Loucy (cell line): ENCODE data around the gene YWHAE.

ENCODE experiments used
- H2AFZ ChIP-seq: fragments of 200-600 bp; sonication (generic); 2 replicates; pipeline ENCODE4 v1.6.0; 2016; ENCODE audit warnings: antibody characterized with exemption, mild to moderate bottlenecking, low read length, moderate library complexity
- H3F3A ChIP-seq: fragments of 200-600 bp; 2 replicates; pipeline ENCODE4 v1.6.0; 2016; ENCODE audit warnings: antibody characterized with exemption, low read depth, mild to moderate bottlenecking
- H3K27me3 ChIP-seq: fragments of 200-600 bp; sonication (generic); 2 replicates; pipeline ENCODE4 v1.6.1; 2014; ENCODE audit warnings: low read length, mild to moderate bottlenecking; ENCODE audit not compliant: insufficient read depth, poor library complexity, severe bottlenecking
- H3K36me3 ChIP-seq: fragments of 200-600 bp; sonication (generic); 2 replicates; pipeline ENCODE4 v1.6.1; 2016; ENCODE audit warnings: low read length; ENCODE audit not compliant: insufficient read depth
- H3K4me1 ChIP-seq: fragments of 200-600 bp; sonication (generic); 2 replicates; pipeline ENCODE4 v1.5.1; 2014; ENCODE audit warnings: low read length, mild to moderate bottlenecking; ENCODE audit not compliant: insufficient read depth, poor library complexity, severe bottlenecking
- H3K4me2 ChIP-seq: fragments of 200-600 bp; sonication (generic); 2 replicates; pipeline ENCODE4 v1.6.0; 2014; ENCODE audit warnings: antibody characterized with exemption, low read length, low read depth, mild to moderate bottlenecking; ENCODE audit not compliant: poor library complexity, severe bottlenecking
- H3K4me3 ChIP-seq: fragments of 200-600 bp; sonication (generic); 2 replicates; pipeline ENCODE4 v1.5.1; 2014; ENCODE audit warnings: low read length, mild to moderate bottlenecking, mixed read lengths; ENCODE audit not compliant: poor library complexity, severe bottlenecking
- H3K79me2 ChIP-seq: fragments of 200-600 bp; sonication (generic); 2 replicates; pipeline ENCODE4 v1.6.1; 2014; ENCODE audit warnings: low read length; ENCODE audit not compliant: insufficient read depth
- H3K9ac ChIP-seq: fragments of 200-600 bp; sonication (generic); 2 replicates; pipeline ENCODE4 v1.6.0; 2014; ENCODE audit warnings: mild to moderate bottlenecking, low read depth, low read length, moderate library complexity; ENCODE audit not compliant: poor library complexity, severe bottlenecking
- H3K9me2 ChIP-seq: fragments of 200-600 bp; sonication (generic); replicated peaks from 2 replicates; pipeline ENCODE4 v1.6.1; 2016; ENCODE audit warnings: low read depth, low read length, mixed read lengths
- H3K9me3 ChIP-seq: fragments of 200-600 bp; sonication (generic); 2 replicates; pipeline ENCODE4 v1.6.1; 2014; ENCODE audit warnings: mild to moderate bottlenecking, antibody characterized with exemption, low read length, low read depth; ENCODE audit not compliant: insufficient read depth
- H4K20me1 ChIP-seq: fragments of 200-600 bp; sonication (generic); 2 replicates; pipeline ENCODE4 v1.6.0; 2014; ENCODE audit warnings: antibody characterized with exemption, low read length, mild to moderate bottlenecking; ENCODE audit not compliant: insufficient read depth, poor library complexity, severe bottlenecking
- EZH2phosphoT487 ChIP-seq: fragments of 200-600 bp; IDR thresholded peaks from 2 replicates; pipeline ENCODE4 v1.6.1; 2018; ENCODE audit warnings: antibody characterized with exemption, mild to moderate bottlenecking, moderate library complexity, borderline replicate concordance
- TF ChIP-seq, protein P1 (sequence below): fragments of 200-600 bp; sonication (generic); conservative IDR thresholded peaks from 2 replicates; pipeline ENCODE4 v1.5.1; 2014; ENCODE audit warnings: mild to moderate bottlenecking, antibody characterized with exemption, low read length

Gene YWHAE

DNA sequence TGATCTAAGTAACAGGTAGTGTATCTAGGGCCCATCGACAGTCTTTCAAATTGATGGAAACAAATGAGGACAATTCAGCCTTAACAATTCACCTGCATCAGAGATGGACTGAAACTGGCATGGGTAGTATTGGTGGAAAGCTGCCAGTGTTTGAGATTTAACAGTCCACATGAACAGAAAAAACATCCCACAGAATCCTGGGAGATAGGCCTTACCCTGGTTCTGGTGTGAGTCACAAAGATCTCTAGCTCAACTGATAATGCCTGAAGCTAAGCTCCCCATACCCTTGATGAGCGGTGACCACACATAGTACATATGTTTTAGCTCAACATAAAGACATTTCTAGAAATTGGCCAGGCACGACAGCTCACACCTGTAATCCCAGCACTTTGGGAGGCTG, 34.1 kb upstream of the YWHAE start:
- no peaks in the 10 kb centered on the region for H3K9me2 ChIP-seq
- no peaks in the 10 kb centered on the region for H3K9me3 ChIP-seq
- no peaks in the 10 kb centered on the region for H3K4me1 ChIP-seq
- H3K27me3 ChIP-seq = no peaks in the 10 kb centered on the region
- no peak overlapping the region for H3K4me2 ChIP-seq
- no peak overlapping the region for H3K9ac ChIP-seq
- no peaks in the 10 kb centered on the region for H3F3A ChIP-seq
- no peaks in the 10 kb centered on the region for H4K20me1 ChIP-seq
- H3K4me3 ChIP-seq = no peak overlapping the region
- TF ChIP-seq, protein P1, sequence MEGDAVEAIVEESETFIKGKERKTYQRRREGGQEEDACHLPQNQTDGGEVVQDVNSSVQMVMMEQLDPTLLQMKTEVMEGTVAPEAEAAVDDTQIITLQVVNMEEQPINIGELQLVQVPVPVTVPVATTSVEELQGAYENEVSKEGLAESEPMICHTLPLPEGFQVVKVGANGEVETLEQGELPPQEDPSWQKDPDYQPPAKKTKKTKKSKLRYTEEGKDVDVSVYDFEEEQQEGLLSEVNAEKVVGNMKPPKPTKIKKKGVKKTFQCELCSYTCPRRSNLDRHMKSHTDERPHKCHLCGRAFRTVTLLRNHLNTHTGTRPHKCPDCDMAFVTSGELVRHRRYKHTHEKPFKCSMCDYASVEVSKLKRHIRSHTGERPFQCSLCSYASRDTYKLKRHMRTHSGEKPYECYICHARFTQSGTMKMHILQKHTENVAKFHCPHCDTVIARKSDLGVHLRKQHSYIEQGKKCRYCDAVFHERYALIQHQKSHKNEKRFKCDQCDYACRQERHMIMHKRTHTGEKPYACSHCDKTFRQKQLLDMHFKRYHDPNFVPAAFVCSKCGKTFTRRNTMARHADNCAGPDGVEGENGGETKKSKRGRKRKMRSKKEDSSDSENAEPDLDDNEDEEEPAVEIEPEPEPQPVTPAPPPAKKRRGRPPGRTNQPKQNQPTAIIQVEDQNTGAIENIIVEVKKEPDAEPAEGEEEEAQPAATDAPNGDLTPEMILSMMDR = no peak
- no peak for TF ChIP-seq EZH2phosphoT487
- H3K36me3 ChIP-seq = peaks cover 27% of the 10 kb centered on the region; the same call in 1 of the 2 replicates
- peaks cover 14% of the 10 kb centered on the region; the same call in 1 of the 2 replicates for H3K79me2 ChIP-seq
- H2AFZ ChIP-seq = no peak overlapping the region

DNA sequence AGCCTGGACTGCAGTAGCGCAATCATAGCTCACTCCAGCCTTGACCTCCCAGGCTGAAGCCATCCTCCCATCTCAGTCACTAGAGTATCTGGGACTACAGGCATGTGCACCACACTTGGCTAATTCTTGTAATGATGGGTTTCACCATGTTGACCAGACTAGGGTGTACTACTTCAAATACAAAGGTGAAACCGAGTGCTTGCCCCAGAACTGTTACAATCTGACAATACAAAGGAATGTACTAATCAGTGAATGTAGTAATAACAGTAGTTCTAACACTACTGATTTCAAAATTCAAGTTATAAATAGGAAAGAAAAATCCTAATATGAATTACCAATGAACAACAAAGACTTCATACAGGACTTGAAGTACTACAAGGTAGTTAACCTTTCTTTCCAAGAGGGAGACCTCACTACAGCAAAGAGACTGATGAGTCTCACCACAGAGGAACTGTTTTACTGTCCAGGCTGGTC, 31.6 kb upstream of the YWHAE start:
- H3K79me2 ChIP-seq = peaks cover 9% of the 10 kb centered on the region; the same call in 1 of the 2 replicates

DNA sequence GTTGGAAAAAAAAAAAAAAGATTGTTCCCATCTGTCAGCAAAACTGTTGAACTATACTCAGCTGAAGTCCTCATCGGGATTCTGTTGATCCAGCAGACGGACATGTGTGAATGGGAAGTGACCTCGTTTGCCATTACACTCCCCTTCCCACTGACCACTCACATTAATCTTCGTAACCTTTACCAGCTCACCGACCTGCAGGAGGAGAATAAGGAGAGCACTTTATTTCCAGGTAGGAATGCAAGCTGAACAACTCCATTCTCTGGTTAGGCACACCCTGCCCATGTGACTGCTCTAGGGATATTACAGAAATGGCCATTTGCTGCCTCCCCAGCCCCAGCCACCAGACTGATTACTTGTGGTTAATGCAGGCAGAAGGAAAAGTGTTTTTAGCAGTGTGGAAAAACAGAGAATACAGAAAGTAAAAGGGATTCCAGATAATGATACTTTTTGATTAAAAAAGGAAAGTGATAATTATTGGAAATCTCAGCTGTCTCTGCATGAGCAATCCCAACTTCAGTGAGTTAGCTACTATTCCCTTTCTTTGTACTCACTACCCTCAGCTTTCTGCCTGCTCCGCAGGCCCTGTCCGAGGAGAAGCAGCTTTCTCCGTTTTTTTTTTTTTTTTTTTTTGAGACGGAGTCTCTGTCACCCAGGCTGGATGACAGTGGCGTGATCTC, 23.6 kb upstream of the YWHAE start:
- H3K4me2 ChIP-seq = no peak overlapping the region
- no peak overlapping the region for H3K9ac ChIP-seq
- H3K27me3 ChIP-seq = no peaks in the 10 kb centered on the region
- H4K20me1 ChIP-seq = no peaks in the 10 kb centered on the region
- peaks cover 25% of the 10 kb centered on the region; the same call in 1 of the 2 replicates for H3K36me3 ChIP-seq
- no peaks in the 10 kb centered on the region for H3K9me3 ChIP-seq
- no peaks in the 10 kb centered on the region for H3K4me1 ChIP-seq
- H3K4me3 ChIP-seq = no peak overlapping the region
- no peaks in the 10 kb centered on the region; the same call in 1 of the 2 replicates for H3K79me2 ChIP-seq
- no peak overlapping the region for H2AFZ ChIP-seq
- TF ChIP-seq, protein P1 = no peak
- TF ChIP-seq EZH2phosphoT487 = no peak
- H3F3A ChIP-seq = no peaks in the 10 kb centered on the region
- no peaks in the 10 kb centered on the region for H3K9me2 ChIP-seq

More for the DNA sequence above, 31.6 kb upstream of the YWHAE start:
- Histone ChIP-seq H3K9ac (no peak overlapping the region), H3K4me1 (no peaks in the 10 kb centered on the region), H3K9me3 (no peaks in the 10 kb centered on the region), H3K36me3 (peaks cover 23% of the 10 kb centered on the region; the same call in 1 of the 2 replicates), H3K9me2 (no peaks in the 10 kb centered on the region), H3K27me3 (no peaks in the 10 kb centered on the region), H3K4me2 (no peak overlapping the region), H4K20me1 (no peaks in the 10 kb centered on the region), H3K4me3 (no peak overlapping the region), H3F3A (no peaks in the 10 kb centered on the region), H2AFZ (no peak overlapping the region)
- no peak for TF ChIP-seq EZH2phosphoT487
- TF ChIP-seq, protein P1 = no peak
